HepG2 (cell line): ENCODE measurements around the gene KLHL12. TPM values are rescaled to one million over a fixed set of nuclear protein-coding genes. Genes with fewer than 3 reads are reported as not detected.

ENCODE experiments used
- DPF2 ChIP-seq: sonication (generic); formaldehyde crosslinking; IDR thresholded peaks from 2 replicates; pipeline ENCODE4 v1.4.0; 2020; ENCODE audit warnings: mild to moderate bottlenecking, low read depth, missing genetic modification reagents, borderline replicate concordance
- FOXA1 ChIP-seq, 2 experiments: fragments of 450-650 bp in 1 of 2; sonication (generic) in 1 of 2; formaldehyde crosslinking in 1 of 2; IDR thresholded peaks; 2 replicates each; pipeline versions ENCODE4 v1.4.0 to v1.6.1; 2016 to 2020; ENCODE audit warnings: missing genetic modification reagents in 1 of 2
- NCOA1 ChIP-seq: sonication (generic); formaldehyde crosslinking; IDR thresholded peaks from 2 replicates; pipeline ENCODE4 v1.9.0; 2021; ENCODE audit warnings: missing genetic modification reagents
- ZBTB8A ChIP-seq: sonication (generic); formaldehyde crosslinking; IDR thresholded peaks from 2 replicates; pipeline ENCODE4 v1.4.0; 2020; ENCODE audit warnings: mild to moderate bottlenecking, low read depth, missing genetic modification reagents, borderline replicate concordance
- ZNF230 ChIP-seq: sonication (generic); formaldehyde crosslinking; IDR thresholded peaks from 2 replicates; pipeline ENCODE4 v1.4.0; 2020; ENCODE audit warnings: mild to moderate bottlenecking, missing genetic modification reagents
- polyA plus RNA-seq, 8 experiments: library from polyadenylated mRNA; depleted of rRNA in 3 of 8; stranded (reverse) in 7 of 8; unstranded in 1 of 8; fragments of >200 nt; fragmentation: Illumina TruSeq in 4 of 8; extraction: Trizol in 4 of 8; gene quantifications; 2 replicates each; pipeline versions ENCODE4 v1.2.1 to v1.2.3, GENCODE V29; 2011 to 2016; ENCODE audit warnings: low read depth in 4 of 8, missing spikeins in 1 of 8, mixed read lengths in 1 of 8; ENCODE audit not compliant: insufficient read depth in 1 of 8
- total RNA-seq, 5 experiments: library from RNA; depleted of rRNA; stranded (reverse); fragments of >200 nt; fragmentation: Illumina TruSeq; extraction: Trizol; gene quantifications; 2 replicates each; pipeline ENCODE4 v1.2.3, GENCODE V29; 2016; ENCODE audit warnings: low read depth in 1 of 5
- TF ChIP-seq, protein P1 (sequence below): sonication (generic); formaldehyde crosslinking; IDR thresholded peaks from 2 replicates; pipeline ENCODE4 v1.4.0; 2020; ENCODE audit warnings: mild to moderate bottlenecking, missing genetic modification reagents
- TF ChIP-seq, protein P2 (sequence below): sonication (generic); formaldehyde crosslinking; IDR thresholded peaks from 2 replicates; pipeline ENCODE4 v1.4.0; 2020; ENCODE audit warnings: missing genetic modification reagents

KLHL12 gene
- total and polyA plus RNA-seq, 2 of the 13 experiments (the other 11 are each of a cell fraction or from before 2014, with no cell fraction given), result 19.2 to 25.2 TPM

DNA sequence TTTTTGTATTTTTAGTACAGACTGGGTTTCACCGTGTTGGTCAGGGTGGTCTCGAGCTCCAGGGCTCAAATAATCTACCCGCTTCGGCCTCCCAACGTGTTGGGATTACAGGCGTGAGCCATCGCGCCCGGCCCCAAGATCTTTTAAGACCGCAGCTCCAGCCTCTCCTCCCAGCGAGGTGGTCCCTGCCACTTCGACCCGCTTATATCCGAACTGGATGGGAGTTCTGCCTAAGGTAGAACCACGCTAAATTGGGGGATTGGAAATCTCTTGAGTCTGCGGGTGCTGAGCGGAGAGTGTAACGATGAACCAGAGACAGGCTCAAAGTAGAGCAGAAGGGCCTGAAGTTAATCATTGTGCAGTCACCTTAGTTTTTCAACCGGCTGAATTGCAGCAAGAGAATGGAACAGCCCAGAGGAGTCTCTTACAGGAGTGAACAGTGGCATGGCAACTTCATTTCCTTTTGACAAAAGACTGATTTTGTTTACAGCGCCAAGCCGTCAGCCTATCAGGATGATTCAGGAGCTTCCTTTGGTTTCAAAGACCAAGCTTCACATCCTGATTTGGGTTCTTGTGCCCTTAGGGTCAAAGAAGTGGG lies 40.7 kb upstream of the KLHL12 start (continued):
- TF ChIP-seq, protein P1, sequence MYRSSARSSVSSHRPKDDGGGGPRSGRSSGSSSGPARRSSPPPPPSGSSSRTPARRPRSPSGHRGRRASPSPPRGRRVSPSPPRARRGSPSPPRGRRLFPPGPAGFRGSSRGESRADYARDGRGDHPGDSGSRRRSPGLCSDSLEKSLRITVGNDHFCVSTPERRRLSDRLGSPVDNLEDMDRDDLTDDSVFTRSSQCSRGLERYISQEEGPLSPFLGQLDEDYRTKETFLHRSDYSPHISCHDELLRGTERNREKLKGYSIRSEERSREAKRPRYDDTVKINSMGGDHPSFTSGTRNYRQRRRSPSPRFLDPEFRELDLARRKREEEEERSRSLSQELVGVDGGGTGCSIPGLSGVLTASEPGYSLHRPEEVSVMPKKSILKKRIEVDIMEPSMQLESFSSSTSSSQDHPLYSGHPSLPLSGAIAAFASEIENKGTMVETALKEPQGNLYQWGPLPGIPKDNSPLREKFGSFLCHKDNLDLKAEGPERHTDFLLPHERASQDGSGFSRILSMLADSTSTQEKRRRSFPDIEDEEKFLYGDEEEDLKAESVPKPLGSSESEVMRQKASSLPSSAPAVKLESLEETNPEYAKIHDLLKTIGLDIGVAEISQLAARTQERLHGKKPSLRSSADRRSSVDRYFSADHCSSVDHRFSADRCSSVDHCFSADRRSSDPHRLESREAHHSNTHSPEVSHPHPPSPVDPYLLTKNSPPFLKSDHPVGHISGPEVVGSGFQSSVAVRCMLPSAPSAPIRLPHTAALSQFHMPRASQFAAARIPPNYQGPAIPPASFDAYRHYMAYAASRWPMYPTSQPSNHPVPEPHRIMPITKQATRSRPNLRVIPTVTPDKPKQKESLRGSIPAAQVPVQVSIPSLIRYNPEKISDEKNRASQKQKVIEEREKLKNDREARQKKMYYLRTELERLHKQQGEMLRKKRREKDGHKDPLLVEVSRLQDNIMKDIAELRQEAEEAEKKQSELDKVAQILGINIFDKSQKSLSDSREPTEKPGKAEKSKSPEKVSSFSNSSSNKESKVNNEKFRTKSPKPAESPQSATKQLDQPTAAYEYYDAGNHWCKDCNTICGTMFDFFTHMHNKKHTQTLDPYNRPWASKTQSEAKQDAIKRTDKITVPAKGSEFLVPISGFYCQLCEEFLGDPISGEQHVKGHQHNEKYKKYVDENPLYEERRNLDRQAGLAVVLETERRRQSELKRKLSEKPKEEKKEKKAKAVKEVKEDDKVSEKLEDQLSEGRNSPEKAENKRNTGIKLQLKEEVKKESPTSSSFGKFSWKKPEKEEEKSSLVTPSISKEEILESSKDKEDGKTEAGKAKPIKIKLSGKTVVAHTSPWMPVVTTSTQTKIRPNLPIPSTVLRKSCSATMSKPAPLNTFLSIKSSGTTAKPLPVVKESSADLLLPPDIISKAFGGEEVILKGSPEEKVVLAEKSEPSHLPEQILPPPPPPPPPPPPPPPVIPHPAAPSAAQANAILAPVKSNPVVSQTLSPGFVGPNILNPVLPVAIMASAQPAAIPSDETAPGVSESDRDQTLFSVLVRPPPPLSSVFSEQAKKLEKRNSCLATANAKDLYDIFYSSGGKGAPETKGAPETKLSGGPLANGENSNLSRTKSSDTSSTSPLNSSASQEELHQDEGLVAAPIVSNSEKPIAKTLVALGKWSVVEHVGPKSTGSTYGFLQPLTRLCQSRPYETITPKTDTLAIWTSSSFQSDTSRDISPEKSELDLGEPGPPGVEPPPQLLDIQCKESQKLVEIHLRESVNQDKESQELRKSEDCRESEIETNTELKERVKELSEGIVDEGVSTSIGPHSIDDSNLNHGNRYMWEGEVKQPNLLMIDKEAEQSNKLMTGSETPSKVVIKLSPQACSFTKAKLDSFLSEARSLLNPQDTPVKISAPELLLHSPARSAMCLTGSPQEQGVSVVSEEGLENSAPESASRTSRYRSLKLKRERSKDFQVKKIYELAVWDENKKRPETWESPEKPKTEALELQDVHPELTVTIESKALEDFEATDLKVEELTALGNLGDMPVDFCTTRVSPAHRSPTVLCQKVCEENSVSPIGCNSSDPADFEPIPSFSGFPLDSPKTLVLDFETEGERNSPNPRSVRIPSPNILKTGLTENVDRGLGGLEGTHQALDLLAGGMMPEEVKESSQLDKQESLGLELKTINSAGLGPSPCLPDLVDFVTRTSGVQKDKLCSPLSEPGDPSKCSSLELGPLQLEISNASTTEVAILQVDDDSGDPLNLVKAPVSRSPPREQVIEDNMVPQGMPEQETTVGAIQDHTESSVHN (CRISPR knock-in tag), result no peak
- TF ChIP-seq ZNF230 (CRISPR knock-in tag), result peak; percentile 68; the same call in 1 of the 2 replicates
- TF ChIP-seq DPF2, result no peak
- TF ChIP-seq ZBTB8A (CRISPR knock-in tag), result no peak
- TF ChIP-seq, protein P2, sequence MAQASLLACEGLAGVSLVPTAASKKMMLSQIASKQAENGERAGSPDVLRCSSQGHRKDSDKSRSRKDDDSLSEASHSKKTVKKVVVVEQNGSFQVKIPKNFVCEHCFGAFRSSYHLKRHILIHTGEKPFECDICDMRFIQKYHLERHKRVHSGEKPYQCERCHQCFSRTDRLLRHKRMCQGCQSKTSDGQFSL (CRISPR knock-in tag), result no peak
- no peak for TF ChIP-seq NCOA1 (CRISPR knock-in tag)
- no peak for TF ChIP-seq FOXA1 (IDR thresholded peaks at IDR 0.05)
- no peak for TF ChIP-seq FOXA1 (CRISPR knock-in tag; IDR thresholded peaks at IDR 0.05)
